Measurements from ENCODE around the gene USP47.

The USP47 gene

DNA sequence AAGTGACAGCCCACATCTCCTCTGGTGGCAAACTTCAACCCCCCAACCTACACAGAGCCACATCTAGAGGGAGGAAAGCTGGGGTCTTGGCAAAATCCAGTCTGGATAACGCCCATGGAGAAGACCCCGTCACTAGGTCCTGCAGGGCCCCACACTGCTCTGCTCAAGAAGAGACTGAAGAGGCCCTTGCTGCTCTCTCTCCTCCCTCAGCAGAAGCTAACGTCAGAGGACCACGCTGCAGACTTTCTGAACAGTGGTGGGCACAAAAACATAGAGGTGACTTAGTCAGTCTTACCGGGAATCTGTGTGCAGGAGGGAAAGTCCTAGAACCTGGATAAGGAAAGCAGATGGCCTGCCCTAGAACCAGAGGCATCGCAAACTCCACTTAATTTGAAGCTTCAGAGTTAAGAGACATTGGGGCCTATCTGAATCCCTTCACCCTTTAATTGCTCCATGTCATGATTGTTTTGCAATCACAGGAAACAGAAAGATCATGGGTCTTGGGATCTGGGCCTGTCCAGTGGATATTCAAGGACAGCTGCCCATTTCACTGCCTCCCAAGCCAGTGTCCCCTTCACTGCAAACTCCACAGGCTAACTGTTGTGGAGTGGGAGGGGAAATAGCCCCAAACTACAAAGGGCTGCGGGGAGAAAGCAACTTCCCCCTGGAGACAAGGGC lies 164.9 kb downstream of the USP47 start:
- no peak for DNase-seq

DNA sequence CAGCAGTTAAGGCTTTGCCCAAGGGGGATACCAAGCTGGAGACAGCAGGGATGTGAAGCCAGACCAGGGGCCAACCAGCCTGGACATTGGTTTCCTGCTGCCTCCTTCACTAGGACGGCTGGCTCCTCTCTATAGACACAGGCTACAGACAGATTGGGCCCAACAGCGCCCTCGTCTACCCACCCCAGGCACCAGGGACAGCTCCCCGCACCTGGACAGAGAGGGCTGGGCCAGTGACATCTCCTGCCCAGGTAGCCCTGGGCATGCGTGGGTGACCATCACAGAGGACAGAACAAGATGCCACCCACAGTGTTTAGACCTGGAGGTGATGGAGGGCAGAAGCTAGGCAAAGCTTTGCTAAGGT lies 165.4 kb downstream of the USP47 start:
- no peak for DNase-seq

DNA sequence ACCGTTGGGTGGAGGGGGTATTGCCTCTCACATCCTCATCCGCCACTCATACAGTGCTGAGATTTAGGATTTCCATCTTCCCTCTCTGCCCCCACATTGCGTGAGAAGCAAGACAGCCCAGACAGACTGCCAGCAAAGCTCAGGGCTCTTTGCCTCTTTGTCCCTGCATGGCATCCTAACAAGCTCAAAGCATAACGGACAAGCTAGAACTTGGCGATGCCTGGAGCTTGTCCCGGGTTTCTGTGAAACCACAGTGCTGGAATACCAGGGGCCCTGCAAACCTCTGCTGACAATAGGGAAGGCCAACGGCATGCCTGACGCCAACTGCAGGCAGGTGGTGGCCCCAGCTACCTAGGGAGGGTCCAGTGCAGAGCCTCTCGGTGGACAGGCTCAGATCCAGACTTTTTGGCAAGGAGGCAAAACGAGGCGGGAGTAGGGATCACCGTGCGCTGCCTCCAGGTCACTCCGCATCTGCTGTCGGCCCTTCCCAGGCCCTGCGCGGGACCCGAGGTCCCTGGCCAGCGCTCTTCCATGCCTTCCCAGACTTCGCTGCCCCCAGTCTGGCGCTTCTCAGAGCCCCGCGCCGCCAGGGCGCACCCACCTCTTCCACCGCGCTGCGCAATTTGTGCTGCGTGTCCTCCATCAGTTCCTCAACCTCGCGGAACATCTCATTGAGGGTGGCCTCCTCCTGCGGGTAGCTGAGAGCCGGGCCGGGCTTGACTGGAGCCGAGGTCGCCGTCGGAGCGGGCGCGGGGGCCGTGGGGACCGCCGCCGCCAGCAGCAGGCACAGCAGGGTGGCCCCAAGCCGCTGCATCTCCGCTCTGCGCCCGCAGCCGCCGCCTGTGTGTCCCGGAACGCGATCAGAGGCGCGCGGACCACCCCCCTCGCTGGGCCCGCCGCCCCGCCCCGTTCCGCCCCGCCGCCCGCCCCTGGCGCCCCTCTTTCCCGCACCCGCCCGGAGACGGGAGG lies 166.3 kb downstream of the USP47 start, which contains the start of gene DKK3:
DKK3 (minus strand) TSS at position 858 of the 969 bp plus-strand sequence; CDS start at position 814, 44 bp downstream.
- no peak for DNase-seq

Data from central memory CD4-positive, alpha-beta T cell (primary cell).